22Rv1 (cell line): ENCODE data around the gene DPP7.

ENCODE experiments used
- ZFX ChIP-seq: fragments of 450-650 bp; IDR thresholded peaks from 2 replicates; pipeline ENCODE4 v1.6.1; 2017; ENCODE audit warnings: antibody characterized with exemption, borderline replicate concordance
- TF ChIP-seq, protein P1 (sequence below): fragments of 450-650 bp; IDR thresholded peaks from 2 replicates; pipeline ENCODE4 v1.5.1; 2017; ENCODE audit warnings: mild to moderate bottlenecking

DNA sequence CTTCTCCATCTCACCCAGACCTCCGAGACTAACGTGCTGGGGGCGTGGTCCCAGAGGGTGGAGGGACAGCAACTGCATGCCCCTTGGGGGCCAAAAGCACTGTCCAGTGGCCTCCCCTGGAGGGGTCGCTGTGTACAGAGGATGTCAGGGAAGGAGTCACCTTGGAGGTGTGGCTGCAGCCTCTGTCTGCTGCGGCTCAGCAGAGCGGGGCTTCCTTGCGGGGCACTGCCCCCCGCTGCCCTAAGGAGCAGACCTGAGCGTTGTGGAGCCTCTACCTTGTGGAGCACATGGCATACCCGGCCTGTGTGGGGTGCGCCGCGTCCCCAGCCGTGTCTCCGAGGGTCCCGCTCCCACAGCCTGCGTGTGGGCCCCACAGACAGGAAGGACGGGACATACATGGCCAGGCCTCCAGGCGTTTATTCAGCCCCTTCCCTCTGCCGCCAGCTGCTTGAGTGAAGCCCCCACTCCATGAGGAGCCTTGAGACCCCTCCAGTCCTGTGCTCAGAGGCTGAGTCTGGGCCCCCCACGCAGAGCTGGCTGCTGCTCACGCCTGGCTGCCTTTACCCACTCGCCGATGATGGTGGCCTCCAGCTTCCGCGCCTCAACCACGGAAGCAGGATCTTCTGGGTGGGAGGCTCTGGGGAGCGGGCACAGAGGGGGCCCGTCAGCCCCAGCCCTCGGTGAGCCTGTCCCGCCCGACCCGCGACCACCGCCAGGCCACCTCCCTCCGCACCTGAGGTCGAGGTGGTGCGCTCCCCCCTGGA, 4.2 kb downstream of the DPP7 start:
- TF ChIP-seq, protein P1, sequence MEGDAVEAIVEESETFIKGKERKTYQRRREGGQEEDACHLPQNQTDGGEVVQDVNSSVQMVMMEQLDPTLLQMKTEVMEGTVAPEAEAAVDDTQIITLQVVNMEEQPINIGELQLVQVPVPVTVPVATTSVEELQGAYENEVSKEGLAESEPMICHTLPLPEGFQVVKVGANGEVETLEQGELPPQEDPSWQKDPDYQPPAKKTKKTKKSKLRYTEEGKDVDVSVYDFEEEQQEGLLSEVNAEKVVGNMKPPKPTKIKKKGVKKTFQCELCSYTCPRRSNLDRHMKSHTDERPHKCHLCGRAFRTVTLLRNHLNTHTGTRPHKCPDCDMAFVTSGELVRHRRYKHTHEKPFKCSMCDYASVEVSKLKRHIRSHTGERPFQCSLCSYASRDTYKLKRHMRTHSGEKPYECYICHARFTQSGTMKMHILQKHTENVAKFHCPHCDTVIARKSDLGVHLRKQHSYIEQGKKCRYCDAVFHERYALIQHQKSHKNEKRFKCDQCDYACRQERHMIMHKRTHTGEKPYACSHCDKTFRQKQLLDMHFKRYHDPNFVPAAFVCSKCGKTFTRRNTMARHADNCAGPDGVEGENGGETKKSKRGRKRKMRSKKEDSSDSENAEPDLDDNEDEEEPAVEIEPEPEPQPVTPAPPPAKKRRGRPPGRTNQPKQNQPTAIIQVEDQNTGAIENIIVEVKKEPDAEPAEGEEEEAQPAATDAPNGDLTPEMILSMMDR, result no peak
- TF ChIP-seq ZFX, result no peak
